GM10266 (cell line): Measurements from ENCODE around the gene TALDO1.

Experiments
- DNase-seq: peaks from one replicate; pipeline ENCODE4 v3.0.0; 2012; ENCODE audit errors: extremely low spot score
- TF ChIP-seq, protein P1 (sequence below): IDR thresholded peaks from 2 replicates; pipeline ENCODE4 v1.5.1; 2012; ENCODE audit warnings: mild to moderate bottlenecking, low read depth; ENCODE audit not compliant: control insufficient read depth, insufficient read depth; ENCODE audit errors: missing control alignments

The TALDO1 gene

DNA sequence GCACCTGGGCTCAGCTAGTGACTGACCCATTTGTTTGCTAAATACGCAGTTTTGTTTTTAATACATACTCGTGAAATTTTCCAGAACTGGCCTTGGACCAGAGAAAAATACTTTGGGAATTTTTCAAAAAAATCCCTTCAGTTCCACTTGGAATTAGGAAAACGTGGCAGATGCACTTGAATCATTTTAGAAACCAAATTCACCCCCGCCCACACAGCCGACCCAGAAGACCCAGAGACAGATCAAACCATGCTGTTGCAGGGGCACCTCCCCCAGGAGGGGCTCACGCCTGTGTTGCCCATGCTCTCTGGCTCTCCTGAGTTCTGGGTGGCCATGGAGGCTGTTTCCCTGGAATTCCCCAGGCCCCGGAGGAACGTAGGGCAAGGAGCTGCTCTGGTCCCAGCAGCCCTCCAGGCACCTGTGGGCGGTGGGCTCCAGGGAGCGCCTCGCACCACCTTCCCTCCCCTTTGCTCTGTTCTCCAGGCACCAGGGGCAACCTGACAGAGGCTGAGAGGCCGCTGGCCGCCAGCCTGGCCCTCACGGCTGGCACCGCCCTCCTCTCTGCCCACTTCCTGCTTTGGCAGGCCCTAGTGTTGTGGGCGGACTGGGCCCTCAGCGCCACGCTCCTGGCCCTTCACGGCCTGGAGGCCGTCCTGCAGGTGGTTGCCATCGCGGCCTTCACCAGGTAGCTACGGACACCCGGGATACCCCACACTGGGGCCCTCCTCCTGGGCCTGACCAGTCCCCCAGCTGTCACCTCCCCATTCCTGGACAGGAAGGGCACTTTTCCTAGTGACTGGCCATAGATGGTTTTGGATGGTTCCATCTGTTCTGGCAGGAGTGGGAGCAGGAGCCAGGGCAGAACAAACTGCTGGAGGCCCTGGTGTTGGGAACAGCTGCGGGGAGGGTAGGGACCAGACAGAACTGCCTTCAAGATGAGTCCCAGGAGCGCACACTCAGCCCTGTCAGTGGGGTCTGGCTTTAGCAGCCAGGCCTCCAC lies 44.5 kb upstream of the TALDO1 start:
- DNase-seq = no peak

DNA sequence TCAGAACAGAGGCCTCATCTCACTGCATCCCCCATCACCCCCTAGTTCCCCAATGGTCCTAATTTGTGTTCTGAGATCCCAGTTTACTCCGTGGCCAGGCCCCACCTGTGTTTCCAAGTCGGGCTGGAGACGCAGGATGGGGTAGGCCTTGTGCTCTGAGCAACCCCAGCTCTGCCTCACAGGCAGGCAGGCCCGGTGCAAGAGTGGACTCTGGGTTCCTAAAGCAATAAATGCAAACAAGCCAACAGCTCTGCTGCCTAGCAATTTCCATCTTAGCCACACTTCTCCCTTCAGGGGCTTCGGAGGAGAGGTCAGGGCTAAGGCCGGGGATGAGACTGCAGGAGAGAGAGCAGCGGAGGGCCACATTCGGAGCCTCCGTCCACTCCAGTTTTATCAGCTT lies 43.8 kb upstream of the TALDO1 start:
- no peak for DNase-seq
- TF ChIP-seq, protein P1, sequence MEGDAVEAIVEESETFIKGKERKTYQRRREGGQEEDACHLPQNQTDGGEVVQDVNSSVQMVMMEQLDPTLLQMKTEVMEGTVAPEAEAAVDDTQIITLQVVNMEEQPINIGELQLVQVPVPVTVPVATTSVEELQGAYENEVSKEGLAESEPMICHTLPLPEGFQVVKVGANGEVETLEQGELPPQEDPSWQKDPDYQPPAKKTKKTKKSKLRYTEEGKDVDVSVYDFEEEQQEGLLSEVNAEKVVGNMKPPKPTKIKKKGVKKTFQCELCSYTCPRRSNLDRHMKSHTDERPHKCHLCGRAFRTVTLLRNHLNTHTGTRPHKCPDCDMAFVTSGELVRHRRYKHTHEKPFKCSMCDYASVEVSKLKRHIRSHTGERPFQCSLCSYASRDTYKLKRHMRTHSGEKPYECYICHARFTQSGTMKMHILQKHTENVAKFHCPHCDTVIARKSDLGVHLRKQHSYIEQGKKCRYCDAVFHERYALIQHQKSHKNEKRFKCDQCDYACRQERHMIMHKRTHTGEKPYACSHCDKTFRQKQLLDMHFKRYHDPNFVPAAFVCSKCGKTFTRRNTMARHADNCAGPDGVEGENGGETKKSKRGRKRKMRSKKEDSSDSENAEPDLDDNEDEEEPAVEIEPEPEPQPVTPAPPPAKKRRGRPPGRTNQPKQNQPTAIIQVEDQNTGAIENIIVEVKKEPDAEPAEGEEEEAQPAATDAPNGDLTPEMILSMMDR = no peak

More for the DNA sequence above, 44.5 kb upstream of the TALDO1 start:
- TF ChIP-seq, protein P1 = no peak

- TF ChIP-seq, protein P1 = no peak
- no peak for DNase-seq
These were observed 43.0 kb upstream of the TALDO1 start for GRCh38 chr11:704228-704674.

DNA sequence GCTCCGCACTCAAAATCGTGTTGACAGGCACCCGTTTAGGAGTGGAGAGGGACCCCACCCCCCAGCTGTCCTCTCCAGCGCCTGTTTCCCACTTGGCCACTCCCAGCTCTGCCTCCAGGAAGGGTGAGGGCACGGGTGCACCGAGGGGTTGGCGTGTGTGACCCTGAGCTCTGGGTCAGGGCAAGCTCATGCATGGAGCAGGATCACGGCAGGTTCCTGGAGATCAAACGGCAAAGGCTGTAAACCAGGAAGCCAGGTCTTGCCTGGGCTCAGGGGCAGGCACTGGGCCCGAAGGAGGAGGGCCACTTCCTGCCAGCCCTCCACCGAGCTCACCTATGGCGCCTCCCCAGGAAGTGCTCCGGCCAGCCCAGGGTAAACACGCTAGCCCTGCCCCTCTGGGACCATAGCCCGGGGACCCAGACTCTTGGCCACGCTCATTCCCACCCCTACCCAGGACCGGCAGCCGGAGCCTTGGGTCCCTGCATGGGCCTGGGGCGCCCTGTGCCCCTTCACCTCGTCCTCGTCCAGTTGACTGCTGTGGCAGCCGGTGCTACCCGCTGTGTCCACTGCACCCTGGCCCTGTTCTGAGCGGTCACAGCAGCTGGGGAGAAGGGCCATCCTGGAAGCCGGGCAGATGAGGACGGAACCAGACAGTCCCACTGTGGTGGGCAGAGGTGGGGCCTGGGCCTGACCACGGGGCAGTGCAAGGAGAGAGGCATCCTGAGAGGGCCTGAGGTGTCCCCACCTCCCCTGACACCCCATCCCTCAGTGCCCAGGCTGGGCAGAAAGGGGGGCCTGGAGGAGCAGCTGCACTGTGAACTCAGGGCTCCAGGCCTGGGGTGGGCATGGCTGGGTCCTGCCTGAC lies 42.3 kb upstream of the TALDO1 start:
- no peak for DNase-seq
- TF ChIP-seq, protein P1 = no peak

- TF ChIP-seq, protein P1 = no peak
- no peak for DNase-seq
These were observed 41.4 kb upstream of the TALDO1 start, which contains the start of gene EPS8L2 for GRCh38 chr11:705646-706438. Gene EPS8L2, plus strand, starts transcription at chr11:706231. Its CDS starts 3,177 bp downstream, at chr11:709408.

- TF ChIP-seq, protein P1 = no peak
- DNase-seq = no peak
These were observed 40.8 kb upstream of the TALDO1 start for GRCh38 chr11:706439-706956.
